ENCODE data around the gene EYA4.
"Not testable (repeated sequence)": the region's sequence is repeated elsewhere in the genome, so short reads cannot be mapped to it uniquely, and the experiment has no call there.

The EYA4 gene

DNA sequence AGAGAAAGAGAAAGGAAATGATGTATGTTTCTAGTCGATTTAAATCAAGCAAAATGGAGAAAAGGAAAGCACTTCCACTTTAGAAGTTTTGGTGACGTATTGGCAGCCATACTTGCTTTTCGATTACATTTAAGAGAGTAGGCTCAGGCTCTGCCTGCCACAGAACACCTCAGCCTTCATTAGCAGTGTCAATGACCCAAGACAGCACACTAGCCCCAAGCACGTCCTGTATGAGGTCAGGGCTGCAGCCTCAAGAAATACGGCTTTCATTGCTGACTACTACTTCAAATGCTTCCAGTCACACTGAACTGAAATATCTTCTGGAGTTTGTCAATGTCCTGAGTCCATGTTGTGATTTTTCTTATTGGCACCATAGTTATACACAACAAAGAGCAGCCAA, 285.3 kb downstream of the EYA4 start:
- DNase-seq (ENCODE audit: low read depth in 3 of 3) = no peak

- no peak for DNase-seq (ENCODE audit: low read depth in 3 of 3)
Observed at GRCh38 chr6:133528566-133528965, 287.4 kb downstream of the EYA4 start.

- DNase-seq (ENCODE audit: low read depth in 3 of 3) = no peak
Observed at GRCh38 chr6:133532908-133533307, 291.8 kb downstream of the EYA4 start.

- no peak for DNase-seq (ENCODE audit: low read depth in 3 of 3)
Observed at GRCh38 chr6:133539502-133540259, 298.5 kb downstream of the EYA4 start.

GRCh38 chr6:133540361-133540760, 299.2 kb downstream of the EYA4 start:
- no peak for DNase-seq (ENCODE audit: low read depth in 3 of 3)

GRCh38 chr6:133541040-133541439, 299.9 kb downstream of the EYA4 start:
- no peak for DNase-seq (ENCODE audit: low read depth in 3 of 3)

DNA sequence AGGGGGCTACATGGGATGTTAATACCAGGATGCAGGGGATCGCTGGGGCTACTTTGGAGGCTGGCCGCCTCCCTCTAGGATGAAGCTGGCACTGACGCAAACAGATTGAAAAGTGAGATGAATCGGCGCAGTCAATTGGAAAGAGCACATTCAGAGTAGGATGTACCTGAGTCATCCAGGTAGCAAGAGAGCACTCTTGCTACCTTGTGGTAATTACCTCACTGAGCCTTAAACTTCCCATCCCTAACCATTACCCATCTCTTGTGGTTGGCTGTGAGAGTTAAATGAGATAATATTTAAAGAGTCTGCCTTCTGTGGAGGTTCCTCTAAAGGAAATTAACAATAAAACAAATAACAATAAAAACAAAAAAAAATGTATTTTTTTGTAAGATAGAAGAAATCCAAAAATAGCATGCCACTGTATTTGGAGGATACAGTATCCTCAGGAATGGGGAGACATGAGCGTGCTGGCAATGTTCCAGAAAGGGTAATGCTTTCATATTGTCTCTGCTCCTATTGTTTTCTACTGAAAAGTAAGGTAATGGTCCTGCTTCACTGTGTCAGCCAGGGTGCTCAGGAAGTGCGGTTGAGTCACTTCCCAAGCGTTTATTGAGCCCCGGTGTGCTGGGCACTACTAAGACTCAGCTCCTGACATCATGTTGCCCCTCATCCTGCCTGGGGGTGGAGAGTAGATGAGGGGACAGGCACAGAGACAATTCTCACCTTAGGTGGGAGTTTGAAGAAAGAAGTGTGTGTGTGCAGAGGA, 301.1 kb downstream of the EYA4 start:
- no peak for DNase-seq (ENCODE audit: low read depth in 3 of 3)

GRCh38 chr6:133544419-133544818, 303.3 kb downstream of the EYA4 start:
- no peak for DNase-seq (ENCODE audit: low read depth in 3 of 3)

- no peak for DNase-seq (ENCODE audit: low read depth in 3 of 3)
Observed at GRCh38 chr6:133546098-133546497, 304.9 kb downstream of the EYA4 start.

- DNase-seq (ENCODE audit: low read depth in 3 of 3) = no peak
Observed at GRCh38 chr6:133547136-133547535, 306.0 kb downstream of the EYA4 start.

- no peak for DNase-seq (ENCODE audit: low read depth in 3 of 3)
Observed at GRCh38 chr6:133548423-133549159, 307.4 kb downstream of the EYA4 start.

GRCh38 chr6:133549371-133549801, 308.2 kb downstream of the EYA4 start:
- DNase-seq (ENCODE audit: low read depth in 3 of 3) = no peak

DNA sequence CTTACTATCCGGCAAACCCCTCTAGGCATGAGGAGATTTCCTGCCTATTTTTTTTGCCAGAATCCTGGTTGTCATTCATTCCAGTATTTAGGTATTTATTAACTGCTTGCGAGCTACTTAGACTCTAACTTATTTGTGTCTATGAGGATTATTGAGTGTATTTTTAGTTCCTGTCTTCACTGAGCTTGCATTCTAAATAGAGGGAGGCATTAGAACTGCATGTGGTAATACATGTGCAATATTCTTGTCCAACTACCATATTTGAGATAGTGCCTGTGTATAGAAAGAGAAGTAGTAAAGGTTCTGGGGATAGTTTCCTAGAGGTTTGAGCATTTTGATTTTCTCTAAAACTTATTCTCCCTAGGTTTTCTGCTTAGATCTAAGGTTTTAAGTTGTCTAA, 308.9 kb downstream of the EYA4 start:
- no peak for DNase-seq (ENCODE audit: low read depth in 3 of 3)

- DNase-seq (ENCODE audit: low read depth in 3 of 3) = no peak
Observed at GRCh38 chr6:133551436-133551835, 310.3 kb downstream of the EYA4 start.

- no peak for DNase-seq (ENCODE audit: low read depth in 3 of 3)
Observed at GRCh38 chr6:133551847-133552341, 310.7 kb downstream of the EYA4 start.

GRCh38 chr6:133553652-133554051, 312.5 kb downstream of the EYA4 start:
- no peak for DNase-seq (ENCODE audit: low read depth in 3 of 3)

GRCh38 chr6:133554121-133554520, 313.0 kb downstream of the EYA4 start:
- DNase-seq (ENCODE audit: low read depth in 3 of 3) = not testable (repeated sequence)

DNA sequence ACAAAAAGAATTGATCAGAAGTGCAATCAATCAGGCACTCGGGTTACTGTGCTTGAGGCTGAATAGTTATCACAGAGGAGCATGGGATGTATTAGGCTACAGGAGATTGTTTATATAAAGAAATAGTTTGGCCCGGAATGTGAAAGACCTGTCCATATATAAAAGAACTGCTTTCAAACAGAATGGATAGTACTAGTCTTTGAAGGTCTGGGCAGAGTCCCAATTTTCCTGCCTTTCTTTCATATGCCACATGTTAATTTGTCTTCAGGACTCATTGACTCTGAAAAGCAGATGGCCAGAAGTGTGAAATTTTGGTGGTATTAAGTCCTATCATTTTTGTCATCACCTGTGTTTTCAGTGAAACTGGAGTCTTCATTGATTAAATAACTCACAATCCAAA, 314.5 kb downstream of the EYA4 start:
- no peak for DNase-seq (ENCODE audit: low read depth in 3 of 3)

DNA sequence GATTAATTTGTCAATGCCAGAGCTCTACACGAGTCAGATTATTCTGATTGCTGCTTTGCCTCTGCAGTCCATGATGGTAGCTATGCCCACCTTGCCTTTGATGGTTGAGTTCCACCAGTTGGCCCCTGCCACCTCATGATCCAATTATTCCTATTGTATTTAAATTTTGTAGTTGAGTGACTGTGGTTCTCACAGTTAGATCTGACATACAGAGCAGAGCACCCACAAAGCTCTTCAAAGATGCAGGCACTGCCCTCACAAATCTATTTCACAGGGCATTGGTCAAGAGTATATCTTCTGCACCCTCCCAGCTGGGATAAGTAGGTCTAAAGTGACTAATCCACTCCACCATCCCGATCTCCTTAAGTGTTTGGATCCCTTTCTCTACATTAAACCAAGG, 318.8 kb downstream of the EYA4 start:
- no peak for DNase-seq (ENCODE audit: low read depth in 3 of 3)

- DNase-seq (ENCODE audit: low read depth in 3 of 3) = no peak
Observed at GRCh38 chr6:133567636-133568035, 326.5 kb downstream of the EYA4 start.

GRCh38 chr6:133568970-133569889, 328.1 kb downstream of the EYA4 start:
- peak in 1 of 3 experiments; percentile 7 for DNase-seq (ENCODE audit: low read depth in 3 of 3)

Data from stimulated activated CD4-positive, alpha-beta T cell treated with anti-CD3 and anti-CD28 coated beads, TNF-alpha, amount 100 ng/mL, for 24 hours (primary cell).